HG03571 (cell line): Measurements from ENCODE around the gene ZFP42.
"Not testable (repeated sequence)": the region's sequence is repeated elsewhere in the genome, so short reads cannot be mapped to it uniquely, and the experiment has no call there.

Experiments used
- ATAC-seq: cut with Tn5 transposase; IDR thresholded peaks from one replicate; pipeline ENCODE4 v1.9.1; 2021; ENCODE audit not compliant: unreplicated experiment

ZFP42 gene

DNA sequence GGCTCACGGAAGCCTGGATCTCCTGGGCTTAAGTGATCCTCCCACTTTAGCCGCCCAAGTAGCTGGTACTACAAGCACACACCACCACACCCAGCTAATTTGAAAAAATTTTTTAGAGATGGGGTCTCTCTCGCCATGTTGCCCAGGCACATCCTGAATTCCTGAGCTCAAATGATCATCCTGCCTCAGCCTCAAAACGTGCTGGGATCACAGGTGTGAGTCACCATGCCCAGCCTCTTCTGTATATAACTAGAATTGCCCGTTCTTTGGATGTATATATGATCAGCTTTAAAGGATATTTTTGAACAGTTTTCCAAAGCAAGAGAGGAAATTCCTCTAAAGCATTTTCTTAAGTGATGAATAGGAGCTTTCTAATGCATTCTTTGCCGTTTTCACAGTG is 22.7 kb downstream of the ZFP42 start:
- ATAC-seq, result no peak

GRCh38 chr4:188021548-188022249 is 26.1 kb downstream of the ZFP42 start:
- ATAC-seq, result no peak

DNA sequence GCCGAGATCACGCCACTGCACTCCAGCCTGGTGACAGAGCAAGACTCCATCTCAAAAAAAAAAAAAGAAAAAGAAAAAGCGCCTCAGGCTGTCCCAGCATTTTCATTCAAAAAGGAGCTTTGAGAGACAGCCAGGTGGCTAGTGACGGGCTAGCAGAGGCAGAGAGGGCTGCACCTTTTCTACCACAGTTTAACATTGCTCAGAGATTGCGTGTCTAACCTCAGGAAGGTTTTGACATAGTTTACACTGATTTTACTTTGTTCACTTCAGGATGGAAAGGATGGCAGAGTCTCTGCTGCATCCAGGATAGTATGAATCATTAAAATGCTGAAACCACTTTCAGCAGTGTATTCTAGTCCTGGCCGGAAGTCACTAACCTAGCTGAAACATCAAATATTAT is 28.1 kb downstream of the ZFP42 start:
- ATAC-seq, result no peak

DNA sequence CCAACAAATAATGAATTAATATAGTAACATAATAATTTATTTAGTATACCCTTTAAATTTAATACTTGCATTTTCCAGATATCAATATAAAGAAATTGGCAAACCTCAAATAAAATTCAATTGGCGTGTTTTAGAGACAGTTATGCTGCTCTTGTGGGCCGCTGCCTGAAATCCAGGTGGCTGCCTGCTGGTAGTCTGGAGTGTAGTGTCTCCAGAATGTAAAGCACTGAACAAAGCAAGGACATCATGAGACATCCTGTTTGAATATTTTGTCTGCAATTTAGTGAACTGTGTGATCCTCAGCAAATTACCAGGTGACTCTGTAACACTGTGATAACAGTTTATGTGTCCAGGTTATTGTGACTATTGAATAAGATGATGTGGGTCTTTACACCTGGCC is 29.9 kb downstream of the ZFP42 start:
- ATAC-seq, result no peak

DNA sequence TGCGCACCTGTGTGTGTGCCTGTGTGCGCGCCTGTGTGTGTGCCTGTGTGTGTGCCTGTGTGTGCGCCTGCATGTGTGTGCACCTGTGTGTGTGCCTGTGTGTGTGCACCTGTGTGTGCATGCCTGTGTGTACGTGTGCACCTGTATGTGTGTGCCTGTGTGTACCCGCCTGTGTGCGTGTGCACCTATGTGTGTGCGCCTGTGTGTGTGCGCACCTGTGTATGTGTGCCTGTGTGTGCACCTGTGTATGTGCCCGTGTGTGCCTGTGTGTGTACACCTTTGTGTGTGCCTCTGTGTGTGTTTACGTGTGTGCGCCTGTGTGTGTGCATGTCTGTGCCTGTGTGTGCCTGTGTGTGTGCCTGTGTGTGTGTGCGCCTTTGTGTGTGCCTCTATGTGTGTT is 33.5 kb downstream of the ZFP42 start:
- ATAC-seq, result no peak

DNA sequence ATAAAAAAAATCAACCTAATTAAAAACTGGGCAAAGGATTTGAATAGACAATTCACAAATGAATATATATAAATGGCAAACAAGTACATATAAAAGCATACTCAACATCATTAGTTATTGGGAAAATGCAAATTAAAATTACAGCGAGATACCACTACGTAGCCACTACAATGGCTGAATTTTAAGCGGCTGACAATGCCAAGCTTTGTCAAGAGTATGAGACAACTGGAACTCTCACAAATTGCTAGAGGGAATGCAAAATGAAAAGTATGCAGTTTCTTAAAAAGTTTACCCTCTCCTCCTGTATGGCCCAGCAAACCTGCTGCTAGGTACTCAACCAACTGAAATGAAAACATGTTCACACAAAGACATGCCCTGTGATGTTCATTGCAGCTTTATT is 34.8 kb downstream of the ZFP42 start:
- ATAC-seq, result no peak

- no peak for ATAC-seq
Observed at GRCh38 chr4:188031751-188032150, 36.2 kb downstream of the ZFP42 start.

- ATAC-seq, result no peak
Observed at GRCh38 chr4:188032170-188032569, 36.6 kb downstream of the ZFP42 start.

DNA sequence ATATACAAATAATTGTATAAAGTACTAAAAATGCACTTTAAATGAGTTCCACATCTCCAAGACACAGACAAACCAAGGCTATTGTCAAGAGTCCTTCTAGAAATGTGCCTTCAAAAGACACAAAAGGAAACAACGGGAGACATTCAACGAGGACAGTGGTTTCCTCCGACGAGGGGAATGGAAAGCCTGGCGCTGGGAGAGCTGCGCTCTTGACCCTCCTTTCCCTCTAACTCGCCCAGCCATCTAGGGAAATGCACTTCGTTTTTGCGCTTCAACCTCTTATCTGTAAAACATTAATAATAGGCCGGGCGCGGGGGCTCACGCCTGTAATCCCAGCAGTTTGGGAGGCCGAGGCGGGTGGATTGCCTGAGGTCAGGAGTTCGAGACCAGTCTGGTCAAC is 37.0 kb downstream of the ZFP42 start:
- no peak for ATAC-seq

DNA sequence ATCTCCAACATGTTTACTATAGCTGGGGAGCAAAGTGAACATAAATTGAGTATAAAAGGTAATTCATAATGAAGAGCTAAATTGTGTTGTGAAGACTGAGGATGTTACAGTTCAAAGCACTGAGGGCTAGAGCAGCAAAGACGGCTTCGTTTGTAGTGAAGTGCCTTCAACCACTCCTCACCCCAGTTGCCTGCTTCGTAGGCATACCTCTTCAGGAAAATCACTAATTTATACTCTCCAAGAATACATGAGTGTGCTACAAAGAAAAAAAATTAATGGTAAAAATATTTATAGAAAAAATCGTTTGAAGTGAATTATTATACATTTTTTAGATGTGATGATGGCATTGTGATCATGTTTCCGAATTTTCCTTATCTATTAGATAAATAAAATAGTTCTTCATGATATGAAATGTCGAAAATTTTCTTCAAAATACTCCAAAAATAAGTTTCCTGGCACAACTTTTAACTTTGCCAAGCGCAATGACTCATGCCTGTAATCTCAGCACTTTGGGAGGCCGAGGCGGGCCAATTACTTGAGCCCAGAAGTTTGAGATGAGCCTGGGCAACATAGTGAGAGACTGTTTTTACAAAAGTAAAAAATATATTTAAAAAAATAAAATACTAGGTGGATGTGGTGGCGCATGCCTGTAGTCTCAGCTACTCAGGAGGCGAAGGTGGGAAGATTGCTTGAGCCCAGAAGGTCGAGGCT is 41.6 kb downstream of the ZFP42 start:
- no peak for ATAC-seq

DNA sequence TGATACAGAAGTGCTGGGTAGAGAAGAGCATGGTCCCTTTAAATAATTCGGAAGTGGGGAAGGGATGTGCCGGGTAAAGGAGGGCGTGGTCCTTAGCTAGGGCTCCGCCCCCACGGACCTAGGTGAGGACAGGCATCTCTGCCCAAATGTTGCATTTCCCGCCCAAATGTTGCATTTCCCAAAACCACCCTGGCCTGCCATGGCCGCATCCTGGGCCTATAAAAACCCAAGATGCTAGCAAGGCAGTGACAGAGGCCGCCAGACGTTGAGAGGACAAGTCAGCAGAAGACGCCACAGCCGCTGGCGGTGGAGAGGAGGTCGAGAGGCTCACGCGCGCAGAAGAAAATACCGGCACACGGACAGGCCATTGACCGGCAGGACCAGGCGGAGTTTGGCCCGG is 46.1 kb downstream of the ZFP42 start:
- no peak for ATAC-seq

GRCh38 chr4:188042191-188042590 is 46.6 kb downstream of the ZFP42 start:
- no peak for ATAC-seq

GRCh38 chr4:188043154-188043553 is 47.6 kb downstream of the ZFP42 start:
- ATAC-seq, result no peak

DNA sequence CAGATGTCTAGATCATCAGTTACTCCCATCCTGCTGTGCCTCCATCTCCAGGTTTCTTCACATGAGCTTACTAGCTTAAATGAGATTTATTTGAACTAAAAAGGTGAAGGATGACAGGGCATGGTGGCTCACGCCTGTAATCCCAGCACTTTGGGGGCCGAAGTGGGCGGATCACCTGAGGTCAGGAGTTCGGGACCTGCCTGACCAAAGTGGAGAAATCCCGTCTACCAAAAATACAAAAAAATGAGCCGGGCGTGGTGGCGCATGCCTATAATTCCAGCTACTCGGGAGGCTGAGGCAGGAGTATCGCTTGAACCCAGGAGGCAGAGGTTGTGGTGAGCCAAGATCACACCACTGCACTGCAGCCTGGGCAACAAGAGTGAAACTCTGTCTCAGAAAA is 49.9 kb downstream of the ZFP42 start:
- ATAC-seq, result not testable (repeated sequence)

- no peak for ATAC-seq
Observed at GRCh38 chr4:188046657-188047056, 51.1 kb downstream of the ZFP42 start.

DNA sequence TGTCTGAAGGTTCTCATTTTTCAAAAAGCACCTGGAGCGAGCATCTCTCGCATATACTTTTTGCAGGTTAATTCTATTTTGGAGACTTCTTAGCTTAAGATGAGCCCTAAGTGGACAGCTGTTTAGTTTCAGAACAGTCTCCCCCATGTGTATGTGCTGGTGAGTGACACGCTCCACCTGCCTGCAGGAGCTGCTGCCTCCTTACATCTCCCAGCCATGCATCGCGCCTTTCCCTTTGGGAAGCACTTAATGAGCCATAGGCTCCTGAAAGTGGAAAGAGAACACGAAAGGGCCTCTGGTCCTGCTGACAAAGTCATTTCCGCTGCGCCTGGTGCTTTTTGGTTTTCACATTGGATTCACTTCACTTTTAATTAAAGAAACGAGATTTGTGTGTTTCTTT is 57.7 kb downstream of the ZFP42 start:
- ATAC-seq, result no peak
